GM18951 (cell line): ENCODE data around the gene ZXDC.

Experiments
- POLR2A ChIP-seq: IDR thresholded peaks from 4 replicates; pipeline ENCODE4 v1.6.1; 2011; ENCODE audit warnings: mild to moderate bottlenecking; ENCODE audit not compliant: insufficient read length, insufficient read depth; ENCODE audit errors: extremely low read depth
- in situ Hi-C: fragments of 300-500 bp; cut with MboI; formaldehyde crosslinking; loops from one replicate; pipeline ENCODE4 v1.12.0; 2022; ENCODE audit warnings: low sequenced_read_pairs, mixed read lengths, inconsistent platforms; ENCODE audit not compliant: unreplicated experiment

The ZXDC gene

DNA sequence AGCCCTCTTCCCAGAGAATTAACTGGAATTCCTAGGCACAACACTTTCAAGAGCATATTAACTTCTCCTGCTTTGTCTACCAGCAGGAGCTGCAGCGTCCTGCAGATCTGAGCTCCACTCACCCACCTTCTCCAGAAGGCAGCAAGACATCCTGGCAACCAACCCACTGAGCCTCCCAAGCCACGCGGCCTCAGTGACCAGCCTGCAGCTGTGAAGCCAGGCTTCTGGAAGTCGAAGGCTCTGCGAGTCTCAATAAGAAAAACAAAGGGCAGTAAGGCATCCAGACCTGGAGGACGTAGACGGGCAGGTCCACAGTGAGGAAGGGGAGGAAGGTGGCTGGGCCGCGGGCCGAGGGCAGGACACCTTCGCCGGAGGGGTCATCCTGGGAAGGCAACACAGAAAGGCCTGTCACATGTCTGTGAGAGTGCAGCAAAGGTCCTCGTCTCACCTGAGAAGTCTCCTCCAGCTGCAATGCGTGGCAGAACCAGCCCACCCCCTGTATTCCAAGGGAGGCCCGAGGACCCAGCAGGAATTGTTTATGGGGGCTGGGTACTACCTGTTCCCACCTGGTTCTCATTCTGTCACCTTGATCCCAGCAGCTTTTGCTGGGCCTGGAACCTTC is 36.2 kb downstream of the ZXDC start:
- no peak for TF ChIP-seq POLR2A
- in situ Hi-C loops: no loop called here

GRCh38 chr3:126438746-126439145 is 36.9 kb downstream of the ZXDC start:
- in situ Hi-C loops: no loop called here
- no peak for TF ChIP-seq POLR2A

DNA sequence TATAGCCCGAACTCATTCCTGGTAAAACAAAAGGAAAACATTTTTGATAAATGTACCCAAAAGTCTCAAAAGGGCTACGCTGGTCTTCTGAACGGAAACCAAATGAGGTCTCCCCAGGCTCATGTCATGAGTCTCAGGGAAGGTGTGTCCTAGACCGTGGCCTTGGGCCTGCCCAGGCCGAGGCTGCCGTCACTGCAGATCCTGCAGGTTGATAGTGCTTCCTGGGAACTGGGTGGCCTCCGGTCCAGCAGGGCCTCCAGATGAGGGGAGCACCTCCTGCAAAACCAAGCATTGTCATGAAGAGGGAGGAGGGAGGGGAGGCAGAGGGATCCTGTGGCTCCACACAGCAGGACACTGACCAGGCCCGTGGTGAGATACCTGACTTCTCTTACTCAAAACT is 37.5 kb downstream of the ZXDC start:
- in situ Hi-C loops: no loop called here
- no peak for TF ChIP-seq POLR2A

- TF ChIP-seq POLR2A: no peak
- in situ Hi-C loops: no loop called here
Observed at GRCh38 chr3:126436826-126437717, 38.6 kb downstream of the ZXDC start.

DNA sequence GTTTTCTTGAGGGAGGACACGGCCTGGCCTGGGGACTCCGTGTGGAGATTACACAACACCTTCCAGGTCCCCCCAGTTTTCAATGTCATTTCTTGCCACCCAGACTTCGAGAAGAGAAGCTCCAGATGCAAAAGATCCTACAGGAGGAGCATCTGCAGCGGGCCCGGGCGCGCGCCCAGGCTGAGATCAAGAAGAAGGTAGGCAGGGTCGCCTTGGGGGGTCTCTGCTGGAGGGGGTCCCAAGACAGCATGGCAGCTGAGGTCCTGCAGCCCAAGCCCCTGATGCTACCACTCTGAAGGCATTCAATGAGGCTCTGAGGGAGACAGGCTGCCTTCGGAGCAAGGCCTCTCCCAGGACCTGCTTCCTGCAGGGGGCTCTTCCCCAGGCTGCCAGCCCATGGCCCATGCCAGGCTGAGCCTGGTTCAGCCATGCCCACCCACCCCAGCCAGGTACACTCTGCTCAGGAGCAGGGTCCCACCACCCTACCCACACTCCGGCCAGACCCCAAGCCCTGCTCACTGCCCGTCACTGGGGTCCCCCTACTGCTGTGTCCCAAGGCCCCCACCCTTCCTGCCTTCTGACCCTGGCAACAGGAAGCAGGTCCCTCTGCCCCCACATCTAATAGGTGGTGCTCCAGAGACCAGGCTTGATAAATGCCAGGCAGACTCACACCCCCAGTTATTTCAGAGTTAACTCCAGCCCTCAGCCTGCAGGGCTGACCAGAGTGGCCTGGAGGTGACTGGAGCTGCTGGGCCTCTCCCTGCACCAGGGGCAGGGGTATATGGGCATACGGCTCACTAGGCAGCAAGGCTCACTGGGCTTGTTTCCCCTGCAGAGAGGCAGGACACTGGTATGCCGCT is 40.0 kb downstream of the ZXDC start:
- TF ChIP-seq POLR2A: no peak
- in situ Hi-C loops: no loop called here

GRCh38 chr3:126434931-126435411 is 40.7 kb downstream of the ZXDC start:
- TF ChIP-seq POLR2A: no peak
- in situ Hi-C loops: no loop called here

GRCh38 chr3:126434264-126434590 is 41.5 kb downstream of the ZXDC start:
- in situ Hi-C loops: no loop called here
- no peak for TF ChIP-seq POLR2A

DNA sequence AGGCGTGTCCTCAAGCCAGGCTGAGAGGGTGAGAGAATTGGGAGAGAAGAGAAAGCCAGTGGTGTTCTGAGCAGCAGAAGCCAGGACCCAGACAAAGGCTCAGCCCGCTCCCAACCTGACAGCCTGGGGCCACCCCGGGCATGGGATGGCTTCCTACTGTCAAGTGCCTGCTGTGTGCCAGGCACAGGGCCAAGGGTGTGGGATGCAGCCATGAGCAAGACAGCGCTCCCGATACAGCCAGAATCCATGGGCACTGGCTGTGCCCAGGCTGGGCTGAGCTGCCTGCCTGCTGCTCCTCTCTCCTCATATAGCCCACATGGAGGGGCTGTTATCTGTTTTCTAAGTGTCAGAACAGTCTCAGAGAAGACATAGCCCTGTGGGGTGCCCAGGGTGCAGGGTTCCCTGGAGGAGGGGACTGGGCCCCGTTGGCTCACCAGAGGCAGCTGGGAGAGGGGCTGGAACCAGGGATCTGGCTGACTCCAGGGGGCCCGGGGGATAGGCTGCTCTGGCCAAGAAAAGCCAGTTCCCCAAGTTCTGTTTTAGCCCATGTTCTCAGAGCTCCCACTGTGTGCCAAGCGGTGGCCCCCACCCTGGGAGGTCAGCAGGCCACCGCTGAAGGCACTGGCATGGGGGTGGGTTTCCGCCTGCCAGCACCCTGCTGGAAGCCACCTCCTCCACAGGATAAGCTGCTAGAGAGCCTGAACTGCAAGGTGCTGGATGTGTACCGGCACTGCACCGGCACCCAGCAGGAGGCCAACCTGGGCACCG is 42.0 kb downstream of the ZXDC start:
- in situ Hi-C loops: no loop called here

GRCh38 chr3:126433105-126433430 is 42.6 kb downstream of the ZXDC start:
- no peak for TF ChIP-seq POLR2A
- in situ Hi-C loops: no loop called here

More for the DNA sequence above, 42.0 kb downstream of the ZXDC start:
- no peak for TF ChIP-seq POLR2A

DNA sequence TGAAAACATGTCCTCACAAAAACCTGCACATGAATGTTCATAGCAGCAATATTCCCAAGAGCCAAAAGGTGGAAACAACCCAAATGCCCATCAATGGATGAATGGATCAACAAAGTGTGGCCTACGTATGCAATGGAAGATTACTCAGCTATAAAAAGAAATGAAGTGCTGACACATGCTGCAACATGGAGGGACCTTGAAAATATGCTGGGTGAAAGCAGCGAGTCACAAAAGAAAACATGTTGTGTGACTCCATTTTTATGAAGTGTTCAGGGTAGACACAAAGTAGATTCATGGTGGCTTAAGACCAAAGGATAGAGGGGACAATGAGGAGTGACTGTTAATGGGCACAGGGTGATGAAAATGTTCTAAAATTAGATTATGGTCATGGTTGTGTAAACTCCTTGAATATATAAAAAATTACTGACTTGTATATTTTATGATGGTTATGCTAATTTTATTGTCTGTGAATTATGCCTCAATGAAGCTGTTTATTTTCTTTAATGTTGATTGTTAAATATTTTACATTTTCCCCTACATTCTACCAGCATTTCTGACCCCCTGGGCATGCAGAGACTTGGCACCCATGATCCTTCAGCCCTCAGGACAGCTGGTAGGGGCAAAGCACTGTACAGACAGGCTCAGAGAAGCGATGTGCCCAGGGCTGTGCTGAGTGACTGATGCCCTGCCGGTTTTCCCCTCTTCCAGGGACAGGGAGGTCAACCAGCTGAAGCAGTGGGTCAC is 43.2 kb downstream of the ZXDC start:
- no peak for TF ChIP-seq POLR2A

GRCh38 chr3:126431103-126431534 is 44.6 kb downstream of the ZXDC start:
- in situ Hi-C loops: no loop called here
- no peak for TF ChIP-seq POLR2A

More for the DNA sequence above, 43.2 kb downstream of the ZXDC start:
- in situ Hi-C loops: no loop called here

DNA sequence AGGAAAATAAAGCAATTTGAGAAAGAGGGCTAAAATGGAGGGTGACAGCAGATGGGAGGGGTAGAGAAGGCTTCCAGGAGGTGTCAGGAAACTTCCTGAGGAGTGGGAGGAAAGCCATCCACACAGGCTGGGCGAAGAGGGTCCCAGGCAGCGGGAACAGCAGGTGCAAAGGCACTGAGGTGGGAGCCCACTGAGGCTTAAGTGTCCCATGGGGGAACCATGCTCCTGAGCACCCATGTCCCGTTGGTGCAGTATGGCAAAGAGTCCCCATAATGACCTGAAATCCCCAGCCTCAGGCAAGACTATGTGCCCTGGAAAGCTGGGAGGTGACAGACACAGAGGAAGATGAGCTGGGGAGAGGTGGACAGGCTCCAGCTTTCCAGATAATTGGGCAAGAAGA is 50.9 kb downstream of the ZXDC start:
- in situ Hi-C loops: no loop called here
- TF ChIP-seq POLR2A: no peak

GRCh38 chr3:126424039-126424717 is 51.5 kb downstream of the ZXDC start:
- no peak for TF ChIP-seq POLR2A
- in situ Hi-C loops: no loop called here
